Peyer's patch (tissue), 4 donors: ENCODE data around the gene ORAI2. TPM values are rescaled to one million over a fixed set of nuclear protein-coding genes. Genes with fewer than 3 reads are reported as not detected.

Source experiments
- DNase-seq, 3 donors: peaks; one replicate each; pipeline ENCODE4 v3.0.0-alpha.2; 2017 to 2019
- H3K27ac ChIP-seq, 4 donors: fragments of 200-600 bp; sonication (generic); one replicate each; pipeline ENCODE4 v1.5.1; 2016 to 2019
- H3K27me3 ChIP-seq, 2 donors: fragments of 200-600 bp; sonication (generic); one replicate each; pipeline ENCODE4 v1.5.1; 2019
- H3K36me3 ChIP-seq, 3 donors: fragments of 200-600 bp; sonication (generic); one replicate each; pipeline ENCODE4 v1.5.1; 2016 to 2019
- H3K4me1 ChIP-seq, 4 donors: fragments of 200-600 bp; sonication (generic); one replicate each; pipeline ENCODE4 v1.5.1; 2016 to 2019
- H3K4me3 ChIP-seq, 4 donors: fragments of 200-600 bp; sonication (generic); 1 replicate in 3 of 4; 2 replicates in 1 of 4; pipeline ENCODE4 v1.5.1; 2016 to 2019; ENCODE audit warnings: mild to moderate bottlenecking in 1 of 4
- H3K9me3 ChIP-seq, 4 donors: fragments of 200-600 bp; sonication (generic); one replicate each; pipeline ENCODE4 v1.5.1; 2016 to 2019; ENCODE audit warnings: mild to moderate bottlenecking in 1 of 4
- CTCF ChIP-seq, 6 experiments: fragments of 450-650 bp in 4 of 6; fragments of 200-600 bp in 2 of 6; sonication (generic) in 1 of 6; IDR thresholded peaks; one replicate each; pipeline ENCODE4 v1.5.1; 2017 to 2019; ENCODE audit warnings: antibody characterized with exemption in 6 of 6, mild to moderate bottlenecking in 3 of 6, moderate library complexity in 1 of 6
- POLR2A ChIP-seq, 2 donors: fragments of 450-650 bp; IDR thresholded peaks; one replicate each; pipeline ENCODE4 v1.5.1; 2017; ENCODE audit warnings: antibody characterized with exemption in 2 of 2, mild to moderate bottlenecking in 2 of 2, moderate library complexity in 2 of 2
- total RNA-seq, 4 donors: library from RNA; depleted of rRNA; stranded (reverse); fragments of >200 nt; gene quantifications; one replicate each; pipeline ENCODE4 v1.1.0, GENCODE V29; 2016

ORAI2 gene
- total RNA-seq, 4 donors from 2014 or later = 2.1 to 39.6 (median 4.2) TPM

- H3K27me3 ChIP-seq = no peaks in the 10 kb centered on the region
- peaks cover 0 to 55% (median 33%) of the 10 kb centered on the region in 4 donors for H3K4me1 ChIP-seq
- H3K4me3 ChIP-seq = peak overlapping the region; percentile 5 to 29 (median 22)
- H3K9me3 ChIP-seq = no peaks in the 10 kb centered on the region
- peaks cover 0 to 19% (median 0%) of the 10 kb centered on the region in 3 donors for H3K36me3 ChIP-seq
- H3K27ac ChIP-seq = peak overlapping the region; percentile 79 to 98 (median 92)
- no peak for DNase-seq
- TF ChIP-seq POLR2A (IDR thresholded peaks at IDR 0.05) = no peak
- TF ChIP-seq CTCF (IDR thresholded peaks at IDR 0.05) = no peak
Observed at GRCh38 chr7:102427019-102427405, 6.4 kb upstream of the ORAI2 start.

- Histone ChIP-seq H3K27me3 (no peaks in the 10 kb centered on the region), H3K4me1 (peaks cover 0 to 56% (median 43%) of the 10 kb centered on the region in 4 donors), H3K4me3 (no peak overlapping the region), H3K36me3 (peaks cover 0 to 16% (median 0%) of the 10 kb centered on the region in 3 donors), H3K27ac (peak overlapping the region in 1 of 4 donors; percentile 98), H3K9me3 (no peaks in the 10 kb centered on the region)
- no peak for TF ChIP-seq CTCF (IDR thresholded peaks at IDR 0.05)
- no peak for TF ChIP-seq POLR2A (IDR thresholded peaks at IDR 0.05)
- no peak for DNase-seq
Observed at GRCh38 chr7:102429141-102429899, 4.1 kb upstream of the ORAI2 start.

- Histone ChIP-seq H3K27me3 (no peaks in the 10 kb centered on the region), H3K36me3 (peaks cover 0 to 4% (median 0%) of the 10 kb centered on the region in 3 donors), H3K4me3 (peak overlapping the region in 2 of 4 donors; percentile 12 to 18), H3K9me3 (no peaks in the 10 kb centered on the region), H3K27ac (peak overlapping the region; percentile 74 to 98 (median 89)), H3K4me1 (peaks cover 0 to 37% (median 34%) of the 10 kb centered on the region in 4 donors)
- DNase-seq = peak in 2 of 3 donors; percentile 65 to 77
- TF ChIP-seq CTCF (IDR thresholded peaks at IDR 0.05) (no peak), POLR2A (IDR thresholded peaks at IDR 0.05) (no peak)
Observed at GRCh38 chr7:102431617-102432298, 1.6 kb upstream of the ORAI2 start.

GRCh38 chr7:102432442-102433218 is 745 bp upstream of the ORAI2 start:
- H3K27ac ChIP-seq = peak overlapping the region; percentile 81 to 98 (median 94)
- peaks cover 0 to 29% (median 26%) of the 10 kb centered on the region in 4 donors for H3K4me1 ChIP-seq
- H3K4me3 ChIP-seq = peak overlapping the region; percentile 73 to 92 (median 84)
- DNase-seq = peak in 2 of 3 donors; percentile 64 to 67
- no peaks in the 10 kb centered on the region for H3K27me3 ChIP-seq
- no peaks in the 10 kb centered on the region for H3K36me3 ChIP-seq
- TF ChIP-seq CTCF (IDR thresholded peaks at IDR 0.05) (no peak), POLR2A (IDR thresholded peaks at IDR 0.05) (no peak)
- H3K9me3 ChIP-seq = no peaks in the 10 kb centered on the region

- TF ChIP-seq POLR2A (IDR thresholded peaks at IDR 0.05) (no peak), CTCF (IDR thresholded peaks at IDR 0.05) (no peak)
- H3K27ac ChIP-seq = peak overlapping the region; percentile 70 to 98 (median 94)
Observed at GRCh38 chr7:102434039-102434486, 688 bp downstream of the ORAI2 start.

More at GRCh38 chr7:102434039-102434486, 688 bp downstream of the ORAI2 start:
- DNase-seq = peak in 1 of 3 donors; percentile 67
- no peaks in the 10 kb centered on the region for H3K27me3 ChIP-seq
- no peaks in the 10 kb centered on the region for H3K36me3 ChIP-seq
- H3K4me3 ChIP-seq = peak overlapping the region; percentile 73 to 92 (median 84)
- H3K4me1 ChIP-seq = peaks cover 0 to 26% (median 24%) of the 10 kb centered on the region in 4 donors
- no peaks in the 10 kb centered on the region for H3K9me3 ChIP-seq
